Limb (tissue), 2 donors: ENCODE data around the gene FIBIN.
"Not testable (repeated sequence)": the region's sequence is repeated elsewhere in the genome, so short reads cannot be mapped to it uniquely, and the experiment has no call there.

Experiments used
- DNase-seq, 2 donors: peaks; one replicate each; pipeline ENCODE4 v3.0.0-alpha.2; 2016; ENCODE audit errors: extremely low spot score in 2 of 2

Gene FIBIN

GRCh38 chr11:26993965-26994457 is at the start of gene FIBIN:
TSS of gene FIBIN (plus strand) at chr11:26994112. CDS start at chr11:26994527, 415 bp downstream.
- peak; percentile 82 to 86 for DNase-seq

- DNase-seq, result no peak
Measured at GRCh38 chr11:26944866-26945664, 48.8 kb upstream of the FIBIN start.

- DNase-seq, result no peak
Measured at GRCh38 chr11:26946257-26946716, 47.6 kb upstream of the FIBIN start.

GRCh38 chr11:26947379-26947844 is 46.5 kb upstream of the FIBIN start:
- DNase-seq, result no peak

- no peak for DNase-seq
Measured at GRCh38 chr11:26947904-26948639, 45.8 kb upstream of the FIBIN start.

GRCh38 chr11:26948881-26949280 is 45.0 kb upstream of the FIBIN start:
- DNase-seq, result no peak

- DNase-seq, result no peak
Measured at GRCh38 chr11:26949846-26950245, 44.1 kb upstream of the FIBIN start.

- DNase-seq, result no peak
Measured at GRCh38 chr11:26950260-26950719, 43.6 kb upstream of the FIBIN start.

GRCh38 chr11:26951809-26952515 is 42.0 kb upstream of the FIBIN start:
- no peak for DNase-seq

- DNase-seq, result no peak
Measured at GRCh38 chr11:26953770-26954392, 40.0 kb upstream of the FIBIN start.

GRCh38 chr11:26958005-26958701 is 35.8 kb upstream of the FIBIN start:
- no peak for DNase-seq

GRCh38 chr11:26958702-26959049 is 35.2 kb upstream of the FIBIN start:
- DNase-seq, result no peak

GRCh38 chr11:26960281-26960680 is 33.6 kb upstream of the FIBIN start:
- DNase-seq, result no peak

GRCh38 chr11:26963764-26964163 is 30.1 kb upstream of the FIBIN start:
- DNase-seq, result no peak

GRCh38 chr11:26964339-26964738 is 29.6 kb upstream of the FIBIN start:
- no peak for DNase-seq

GRCh38 chr11:26964847-26965485 is 28.9 kb upstream of the FIBIN start:
- DNase-seq, result not testable (repeated sequence)

- DNase-seq, result no peak
Measured at GRCh38 chr11:26971961-26972360, 22.0 kb upstream of the FIBIN start.

GRCh38 chr11:26974069-26974783 is 19.7 kb upstream of the FIBIN start:
- DNase-seq, result no peak

GRCh38 chr11:26974996-26975395 is 18.9 kb upstream of the FIBIN start:
- no peak for DNase-seq
